SU-DHL-6 (cell line): ENCODE data around the gene VWF.

Source experiments
- H2AFZ ChIP-seq: fragments of 200-600 bp; sonication (generic); 2 replicates; pipeline ENCODE4 v1.6.1; 2014; ENCODE audit warnings: low read depth, mild to moderate bottlenecking, moderate library complexity, mixed read lengths, antibody characterized with exemption, low read length; ENCODE audit not compliant: severe bottlenecking
- H3F3A ChIP-seq: fragments of 200-600 bp; shearing (Covaris generic); 2 replicates; pipeline ENCODE4 v1.6.0; 2016; ENCODE audit warnings: antibody characterized with exemption, mild to moderate bottlenecking; ENCODE audit not compliant: insufficient read depth
- H3K27ac ChIP-seq: fragments of 200-600 bp; sonication (generic); 2 replicates; pipeline ENCODE4 v1.5.1; 2016; ENCODE audit warnings: low read depth, mild to moderate bottlenecking, low read length, moderate library complexity, mixed read lengths
- H3K27me3 ChIP-seq: fragments of 200-600 bp; sonication (generic), shearing (Covaris generic); 2 replicates; pipeline ENCODE4 v1.6.0; 2014; ENCODE audit warnings: mild to moderate bottlenecking, low read length
- H3K36me3 ChIP-seq: fragments of 200-600 bp; sonication (generic); 2 replicates; pipeline ENCODE4 v1.6.1; 2014; ENCODE audit warnings: mild to moderate bottlenecking, low read length, mixed read lengths
- H3K4me2 ChIP-seq: fragments of 300-600, 200-600 bp; shearing (Covaris generic), sonication (generic); 2 replicates; pipeline ENCODE4 v1.6.0; 2014; ENCODE audit warnings: low read length, low read depth, mild to moderate bottlenecking; ENCODE audit not compliant: poor library complexity, severe bottlenecking
- H3K4me3 ChIP-seq: fragments of 200-600 bp; sonication (generic); 2 replicates; pipeline ENCODE4 v1.5.1; 2014; ENCODE audit warnings: antibody characterized with exemption, low read length, mild to moderate bottlenecking, mixed read lengths; ENCODE audit not compliant: insufficient read depth, poor library complexity, severe bottlenecking
- H3K79me2 ChIP-seq: fragments of 200-600 bp; sonication (generic); 2 replicates; pipeline ENCODE4 v1.6.1; 2014; ENCODE audit warnings: mild to moderate bottlenecking, low read length, moderate library complexity; ENCODE audit not compliant: insufficient read depth
- H3K9ac ChIP-seq: fragments of 200-600 bp; sonication (generic); 2 replicates; pipeline ENCODE4 v1.7.0; 2014; ENCODE audit warnings: mild to moderate bottlenecking, low read length
- H3K9me2 ChIP-seq: fragments of 200-600 bp; sonication (generic); replicated peaks from 2 replicates; pipeline ENCODE4 v1.6.1; 2014; ENCODE audit warnings: low read length; ENCODE audit not compliant: insufficient read depth
- H3K9me3 ChIP-seq: fragments of 200-600 bp; sonication (generic); 2 replicates; pipeline ENCODE4 v1.6.1; 2014; ENCODE audit warnings: low read length, mixed read lengths; ENCODE audit not compliant: insufficient read depth
- H4K20me1 ChIP-seq: fragments of 200-600 bp; sonication (generic); 2 replicates; pipeline ENCODE4 v1.6.1; 2014; ENCODE audit warnings: low read depth, mild to moderate bottlenecking, antibody characterized with exemption, low read length, moderate library complexity, mixed read lengths
- CTCF ChIP-seq: fragments of 200-600 bp; sonication (generic); IDR thresholded peaks from one replicate; pipeline ENCODE4 v1.5.1; 2017; ENCODE audit warnings: antibody characterized with exemption, mild to moderate bottlenecking, low read length, moderate library complexity; ENCODE audit not compliant: insufficient read depth, poor library complexity, severe bottlenecking
- EZH2phosphoT487 ChIP-seq: fragments of 200-600 bp; sonication (generic), shearing (Covaris generic); conservative IDR thresholded peaks from 2 replicates; pipeline ENCODE4 v1.6.1; 2018; ENCODE audit warnings: mild to moderate bottlenecking, antibody characterized with exemption, low read length, moderate library complexity, mixed read lengths

Gene VWF

GRCh38 chr12:6052206-6052939, 72.1 kb downstream of the VWF start:
- H3K9ac ChIP-seq: no peak overlapping the region
- H3K27ac ChIP-seq: no peak overlapping the region
- H3K4me3 ChIP-seq: no peak overlapping the region
- TF ChIP-seq CTCF (no peak), EZH2phosphoT487 (no peak)
- no peaks in the 10 kb centered on the region for H3F3A ChIP-seq
- no peaks in the 10 kb centered on the region for H3K36me3 ChIP-seq
- H3K79me2 ChIP-seq: no peaks in the 10 kb centered on the region
- H3K27me3 ChIP-seq: no peaks in the 10 kb centered on the region
- no peak overlapping the region for H2AFZ ChIP-seq
- no peak overlapping the region for H3K4me2 ChIP-seq
- no peaks in the 10 kb centered on the region for H3K9me2 ChIP-seq
- H3K9me3 ChIP-seq: no peaks in the 10 kb centered on the region
- no peaks in the 10 kb centered on the region for H4K20me1 ChIP-seq

- TF ChIP-seq CTCF (no peak), EZH2phosphoT487 (no peak)
- H3K79me2 ChIP-seq: no peaks in the 10 kb centered on the region
- no peak overlapping the region for H3K4me3 ChIP-seq
- no peaks in the 10 kb centered on the region for H4K20me1 ChIP-seq
- H3F3A ChIP-seq: no peaks in the 10 kb centered on the region
- no peaks in the 10 kb centered on the region for H3K27me3 ChIP-seq
- H2AFZ ChIP-seq: no peak overlapping the region
- no peak overlapping the region for H3K4me2 ChIP-seq
- H3K9me3 ChIP-seq: no peaks in the 10 kb centered on the region
- no peaks in the 10 kb centered on the region for H3K9me2 ChIP-seq
- no peaks in the 10 kb centered on the region for H3K36me3 ChIP-seq
- H3K27ac ChIP-seq: no peak overlapping the region
- H3K9ac ChIP-seq: no peak overlapping the region
These were observed 74.5 kb downstream of the VWF start for GRCh38 chr12:6049992-6050391.

GRCh38 chr12:6049587-6049986, 74.9 kb downstream of the VWF start:
- Histone ChIP-seq H3K9me2 (no peaks in the 10 kb centered on the region), H3K9ac (no peak overlapping the region), H3K36me3 (no peaks in the 10 kb centered on the region), H3K79me2 (no peaks in the 10 kb centered on the region), H4K20me1 (no peaks in the 10 kb centered on the region), H3K9me3 (no peaks in the 10 kb centered on the region), H3K4me3 (no peak overlapping the region), H3F3A (no peaks in the 10 kb centered on the region), H2AFZ (no peak overlapping the region), H3K4me2 (no peak overlapping the region), H3K27me3 (no peaks in the 10 kb centered on the region), H3K27ac (no peak overlapping the region)
- TF ChIP-seq CTCF (no peak), EZH2phosphoT487 (no peak)
